NT2/D1 (cell line): Measurements from ENCODE around the gene POLE2.
"Not testable (repeated sequence)": the region's sequence is repeated elsewhere in the genome, so short reads cannot be mapped to it uniquely, and the experiment has no call there.

Source experiments
- DNase-seq: peaks from one replicate; pipeline ENCODE4 v3.0.0-alpha.2; 2011; ENCODE audit warnings: low read depth, low spot score
- H3K27me3 ChIP-seq: 2 replicates; pipeline ENCODE4 v1.6.0; 2011; ENCODE audit warnings: mild to moderate bottlenecking; ENCODE audit not compliant: insufficient read length, insufficient read depth
- H3K36me3 ChIP-seq: 2 replicates; pipeline ENCODE4 v1.6.1; 2011; ENCODE audit warnings: mild to moderate bottlenecking, low read length, mixed read lengths; ENCODE audit not compliant: insufficient read depth, insufficient read length
- H3K4me1 ChIP-seq: 2 replicates; pipeline ENCODE4 v1.5.1; 2011; ENCODE audit not compliant: insufficient read depth, insufficient read length
- H3K4me3 ChIP-seq: 2 replicates; pipeline ENCODE4 v1.5.1; 2011; ENCODE audit warnings: low read depth; ENCODE audit not compliant: insufficient read length
- H3K9ac ChIP-seq: 2 replicates; pipeline ENCODE4 v1.6.0; 2011; ENCODE audit warnings: low read depth; ENCODE audit not compliant: insufficient read length
- H3K9me3 ChIP-seq: 2 replicates; pipeline ENCODE4 v1.5.1; 2011; ENCODE audit warnings: mild to moderate bottlenecking, low read length; ENCODE audit not compliant: insufficient read depth
- SUZ12 ChIP-seq: IDR thresholded peaks from 2 replicates; pipeline ENCODE4 v1.6.1; 2011; ENCODE audit not compliant: insufficient read length, insufficient read depth; ENCODE audit errors: extremely low read depth
- YY1 ChIP-seq: IDR thresholded peaks from 2 replicates; pipeline ENCODE4 v1.6.1; 2011; ENCODE audit not compliant: insufficient read length, insufficient read depth
- ZNF274 ChIP-seq: IDR thresholded peaks from 2 replicates; pipeline ENCODE4 v1.6.1; 2011; ENCODE audit warnings: mild to moderate bottlenecking, low read depth, low read length

The POLE2 gene

DNA sequence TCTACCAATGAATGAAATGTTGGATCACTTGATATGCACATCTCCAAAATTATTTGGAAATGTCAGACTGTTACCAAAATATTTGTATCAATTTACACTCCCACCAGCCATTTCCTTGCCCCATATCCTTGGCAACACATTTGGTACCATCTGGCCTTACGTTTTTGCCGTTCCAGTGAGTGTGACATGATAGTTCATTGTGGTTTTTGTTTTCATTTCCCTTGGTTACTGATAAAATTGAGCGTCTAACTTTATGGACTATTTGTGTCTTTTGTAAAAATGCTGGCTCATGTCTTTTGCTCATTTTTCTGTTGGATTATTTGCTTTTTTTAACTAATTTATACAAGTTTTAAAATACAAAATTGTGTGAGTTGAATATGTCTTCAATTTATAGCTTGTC lies 16.0 kb upstream of the POLE2 start:
- no peak for TF ChIP-seq ZNF274
- TF ChIP-seq SUZ12 = no peak
- TF ChIP-seq YY1 = no peak
- H3K9ac ChIP-seq = no peak overlapping the region
- no peaks in the 10 kb centered on the region for H3K4me1 ChIP-seq
- no peak overlapping the region for H3K4me3 ChIP-seq
- H3K9me3 ChIP-seq = no peaks in the 10 kb centered on the region
- no peaks in the 10 kb centered on the region for H3K27me3 ChIP-seq
- no peak for DNase-seq
- H3K36me3 ChIP-seq = no peaks in the 10 kb centered on the region

GRCh38 chr14:49702725-49703124 lies 14.7 kb upstream of the POLE2 start:
- no peak overlapping the region for H3K4me3 ChIP-seq
- no peaks in the 10 kb centered on the region for H3K27me3 ChIP-seq
- no peak overlapping the region for H3K9ac ChIP-seq
- no peak for DNase-seq
- no peak for TF ChIP-seq SUZ12
- TF ChIP-seq YY1 = no peak
- TF ChIP-seq ZNF274 = no peak
- H3K36me3 ChIP-seq = no peaks in the 10 kb centered on the region
- no peaks in the 10 kb centered on the region for H3K9me3 ChIP-seq
- no peaks in the 10 kb centered on the region for H3K4me1 ChIP-seq

DNA sequence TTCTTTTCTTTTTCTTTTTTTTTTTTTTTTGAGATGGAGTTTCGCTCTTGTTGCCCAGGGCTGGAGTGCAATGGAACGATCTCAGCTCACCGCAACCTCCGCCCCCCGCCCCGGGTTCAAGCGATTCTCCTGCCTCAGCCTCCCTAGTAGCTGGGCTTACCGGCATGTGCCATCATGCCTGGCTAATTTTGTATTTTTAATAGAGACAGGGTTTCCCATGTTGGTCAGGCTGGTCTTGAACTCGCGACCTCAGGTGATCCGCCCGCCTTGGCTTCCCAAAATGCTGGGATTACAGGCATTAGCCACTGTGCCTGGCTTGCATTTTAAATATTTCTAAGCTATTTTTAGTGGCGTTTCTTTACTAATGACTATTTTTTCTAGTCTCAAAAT lies 5.7 kb upstream of the POLE2 start:
- not testable (repeated sequence) for H3K9me3 ChIP-seq, H3K4me1 ChIP-seq, DNase-seq, H3K36me3 ChIP-seq
- Histone ChIP-seq H3K9ac (peak overlapping the region; percentile 89), H3K4me3 (peak overlapping the region; percentile 24), H3K27me3 (peaks cover 12% of the 10 kb centered on the region)

DNA sequence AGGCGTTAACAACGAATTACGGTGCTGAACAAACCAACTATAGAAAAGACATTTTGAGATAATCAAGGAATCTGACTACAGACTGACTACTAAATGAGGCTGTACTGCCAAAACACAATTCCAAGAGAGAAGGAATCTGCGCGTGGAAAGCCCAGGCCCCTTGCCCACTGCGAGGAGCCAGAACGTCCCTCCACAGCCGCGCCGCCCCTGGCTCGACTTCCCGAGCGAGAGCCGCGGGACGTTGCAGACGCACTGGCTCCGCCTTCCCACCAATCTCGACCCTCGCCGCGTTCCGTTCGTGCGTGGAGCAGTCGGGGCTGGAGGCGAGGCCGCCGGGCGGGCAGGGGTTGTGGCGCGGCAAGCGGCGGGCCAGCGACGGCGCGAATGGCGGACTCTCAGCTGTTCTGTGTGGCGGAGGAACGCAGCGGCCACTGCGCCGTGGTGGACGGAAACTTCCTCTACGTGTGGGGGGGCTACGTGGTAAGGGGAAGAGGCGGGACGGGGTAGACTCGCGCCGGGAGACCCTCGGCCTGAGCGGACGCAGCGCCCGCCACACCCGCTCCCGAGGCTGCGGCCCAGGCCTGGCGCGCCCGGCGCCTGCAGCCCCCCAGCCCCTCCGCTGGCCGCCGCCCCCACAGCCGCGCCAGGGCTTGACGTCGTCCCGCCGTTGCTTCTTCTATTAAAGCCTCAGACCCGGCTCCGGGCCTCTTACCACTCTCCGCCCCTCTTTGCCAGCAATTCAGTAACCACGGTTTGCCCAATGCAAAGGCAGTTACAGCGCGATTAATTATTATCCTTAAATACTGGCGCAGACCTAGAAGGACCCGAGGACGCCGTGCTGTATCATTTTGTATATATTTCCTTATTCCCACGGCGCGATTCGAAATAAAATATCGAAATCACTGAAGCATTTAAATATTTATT lies 5.1 kb upstream of the POLE2 start, which contains the start of gene KLHDC1:
Gene KLHDC1, plus strand, starts transcription at position 310 of the 924 bp plus-strand sequence. Its CDS starts 75 bp downstream, at position 385.
- peak; percentile 13 for DNase-seq
- no peaks in the 10 kb centered on the region for H3K36me3 ChIP-seq
- H3K9me3 ChIP-seq = no peaks in the 10 kb centered on the region
- peaks cover 12% of the 10 kb centered on the region for H3K27me3 ChIP-seq
- peak within 1 kb of the TSS; percentile 75 for H3K4me3 ChIP-seq
- TF ChIP-seq SUZ12 (no peak), YY1 (no peak), ZNF274 (no peak)
- H3K9ac ChIP-seq = peak within 1 kb of the TSS; percentile 89
- H3K4me1 ChIP-seq = no peaks in the 10 kb centered on the region

DNA sequence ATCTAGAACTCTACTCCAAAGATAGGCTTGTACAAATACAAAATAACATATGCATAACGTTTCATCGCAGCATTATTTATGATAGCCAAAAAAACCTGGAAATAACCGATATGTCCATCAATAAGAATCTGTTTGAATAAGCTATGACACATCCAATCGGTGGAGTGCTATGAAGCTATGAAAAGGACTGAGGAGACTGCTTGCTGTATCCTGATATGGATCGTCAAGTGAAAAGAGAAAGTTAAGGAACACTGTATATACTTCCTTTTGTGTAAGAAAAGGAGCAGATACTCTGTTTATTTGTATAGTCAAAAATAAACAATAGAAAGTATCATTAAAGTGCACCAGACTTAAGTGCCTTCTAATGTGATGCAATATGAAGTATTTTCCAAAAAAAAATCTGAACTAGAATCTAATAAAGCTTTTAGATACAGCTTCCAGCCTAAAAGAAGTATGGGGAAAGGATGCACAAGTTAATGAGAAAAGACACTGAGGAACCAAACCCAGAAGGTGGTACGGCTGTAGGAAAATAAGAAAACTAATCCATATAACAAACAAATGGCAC lies 4.3 kb upstream of the POLE2 start:
- no peak for DNase-seq
- peak overlapping the region; percentile 75 for H3K4me3 ChIP-seq
- H3K36me3 ChIP-seq = no peaks in the 10 kb centered on the region
- H3K9me3 ChIP-seq = no peaks in the 10 kb centered on the region
- TF ChIP-seq ZNF274 (no peak), SUZ12 (no peak), YY1 (no peak)
- peak overlapping the region; percentile 89 for H3K9ac ChIP-seq
- peaks cover 12% of the 10 kb centered on the region for H3K27me3 ChIP-seq
- no peaks in the 10 kb centered on the region for H3K4me1 ChIP-seq

- H3K9me3 ChIP-seq = no peaks in the 10 kb centered on the region
- peaks cover 12% of the 10 kb centered on the region for H3K27me3 ChIP-seq
- H3K4me3 ChIP-seq = no peak overlapping the region
- H3K9ac ChIP-seq = no peak overlapping the region
- peaks cover 5% of the 10 kb centered on the region for H3K36me3 ChIP-seq
- H3K4me1 ChIP-seq = no peaks in the 10 kb centered on the region
- TF ChIP-seq SUZ12 (no peak), YY1 (no peak), ZNF274 (no peak)
- DNase-seq = no peak
These were observed 3.0 kb upstream of the POLE2 start for GRCh38 chr14:49691031-49691430.

GRCh38 chr14:49688701-49689030 lies 652 bp upstream of the POLE2 start:
- TF ChIP-seq ZNF274 (no peak), SUZ12 (no peak), YY1 (no peak)
- Histone ChIP-seq H3K4me3 (peak overlapping the region; percentile 72), H3K9ac (peak overlapping the region; percentile 95), H3K4me1 (no peaks in the 10 kb centered on the region), H3K27me3 (peaks cover 12% of the 10 kb centered on the region), H3K36me3 (peaks cover 5% of the 10 kb centered on the region), H3K9me3 (no peaks in the 10 kb centered on the region)
- DNase-seq = no peak
